PFSK-1 (cell line): Measurements from ENCODE around the gene SAE1.

Experiments
- FOXP2 ChIP-seq: optimal IDR thresholded peaks from 2 replicates; pipeline ENCODE3; 2011; ENCODE audit warnings: borderline replicate concordance, control low read depth, inconsistent platforms; ENCODE audit not compliant: insufficient read depth; ENCODE audit errors: extremely low read length, extremely low read depth
- POLR2AphosphoS5 ChIP-seq: IDR thresholded peaks from 2 replicates; pipeline ENCODE4 v1.6.1; 2012; ENCODE audit warnings: low read depth, mild to moderate bottlenecking, control low read depth, low read length, moderate library complexity
- REST ChIP-seq, 2 experiments: IDR thresholded peaks; 2 replicates each; pipeline versions ENCODE4 v1.6.1 to v1.8.0; 2011 to 2012; ENCODE audit warnings: low read depth in 2 of 2, low read length in 2 of 2, control low read depth in 1 of 2, inconsistent platforms in 1 of 2, mild to moderate bottlenecking in 1 of 2, moderate library complexity in 1 of 2; ENCODE audit not compliant: insufficient read depth in 1 of 2
- SIN3A ChIP-seq: IDR thresholded peaks from 2 replicates; pipeline ENCODE4 v1.6.1; 2012; ENCODE audit warnings: mild to moderate bottlenecking, low read length, moderate library complexity, borderline replicate concordance; ENCODE audit not compliant: insufficient read depth
- TAF1 ChIP-seq: IDR thresholded peaks from 2 replicates; pipeline ENCODE4 v1.6.1; 2012; ENCODE audit warnings: low read length, control low read depth, borderline replicate concordance; ENCODE audit not compliant: insufficient read depth

The SAE1 gene

GRCh38 chr19:47153266-47153665, 22.6 kb downstream of the SAE1 start:
- TF ChIP-seq SIN3A (no peak), POLR2AphosphoS5 (no peak), TAF1 (no peak), FOXP2 (no peak), REST (IDR thresholded peaks at IDR 0.05; ENCODE audit: insufficient read depth in 1 of 2, low read depth in 2 of 2, low read length in 2 of 2) (no peak)

DNA sequence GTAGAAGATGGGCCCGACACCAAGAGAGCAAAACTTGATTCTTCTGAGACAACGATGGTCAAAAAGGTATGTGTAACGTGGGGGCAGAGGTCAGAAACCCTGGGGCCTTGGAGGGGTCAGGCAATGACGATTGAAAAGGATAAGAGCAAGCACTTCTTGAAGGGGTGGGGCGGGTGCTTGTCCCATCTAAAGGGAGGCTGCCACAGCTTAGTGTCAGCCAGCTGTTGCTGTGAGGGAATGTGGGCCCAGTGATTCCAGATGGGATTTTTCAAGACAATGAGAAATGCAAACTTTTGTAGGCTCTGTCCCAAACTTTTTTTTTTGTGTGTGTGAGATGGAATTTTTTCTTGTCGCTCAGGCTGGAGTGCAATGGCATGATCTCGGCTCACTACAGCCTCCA, 24.5 kb downstream of the SAE1 start:
- no peak for TF ChIP-seq TAF1
- no peak for TF ChIP-seq POLR2AphosphoS5
- no peak for TF ChIP-seq FOXP2
- no peak for TF ChIP-seq REST (IDR thresholded peaks at IDR 0.05; ENCODE audit: insufficient read depth in 1 of 2, low read depth in 2 of 2, low read length in 2 of 2)
- no peak for TF ChIP-seq SIN3A

DNA sequence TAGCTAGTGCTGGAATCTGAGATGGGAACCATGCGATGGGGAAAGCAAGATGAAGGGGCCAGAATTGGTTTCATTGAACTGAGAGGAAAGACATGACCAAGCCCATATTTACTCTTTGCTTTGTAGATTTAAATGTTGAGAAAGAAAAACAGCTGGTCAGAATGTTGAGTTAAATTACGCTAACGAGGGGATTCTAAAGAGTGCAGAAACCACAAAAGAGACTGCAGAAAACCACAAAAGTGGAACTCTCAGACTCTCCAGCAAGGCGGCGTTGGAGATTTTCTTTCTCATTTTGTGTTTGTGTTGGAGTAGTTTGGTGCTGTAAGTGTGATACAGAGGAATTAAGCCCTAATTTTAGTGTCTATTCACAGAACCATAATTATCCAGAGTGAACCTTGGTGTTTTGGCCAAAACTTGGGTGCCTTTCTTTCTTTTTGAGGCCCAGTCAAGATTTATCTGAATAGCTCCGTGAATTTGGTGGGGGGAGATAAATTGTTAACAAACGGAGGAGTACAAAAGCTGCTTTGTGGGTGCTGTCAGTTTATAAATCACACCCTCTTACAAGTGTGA, 26.3 kb downstream of the SAE1 start:
- no peak for TF ChIP-seq TAF1
- no peak for TF ChIP-seq SIN3A
- TF ChIP-seq FOXP2 = no peak
- TF ChIP-seq REST (IDR thresholded peaks at IDR 0.05; ENCODE audit: insufficient read depth in 1 of 2, low read depth in 2 of 2, low read length in 2 of 2) = no peak
- no peak for TF ChIP-seq POLR2AphosphoS5

DNA sequence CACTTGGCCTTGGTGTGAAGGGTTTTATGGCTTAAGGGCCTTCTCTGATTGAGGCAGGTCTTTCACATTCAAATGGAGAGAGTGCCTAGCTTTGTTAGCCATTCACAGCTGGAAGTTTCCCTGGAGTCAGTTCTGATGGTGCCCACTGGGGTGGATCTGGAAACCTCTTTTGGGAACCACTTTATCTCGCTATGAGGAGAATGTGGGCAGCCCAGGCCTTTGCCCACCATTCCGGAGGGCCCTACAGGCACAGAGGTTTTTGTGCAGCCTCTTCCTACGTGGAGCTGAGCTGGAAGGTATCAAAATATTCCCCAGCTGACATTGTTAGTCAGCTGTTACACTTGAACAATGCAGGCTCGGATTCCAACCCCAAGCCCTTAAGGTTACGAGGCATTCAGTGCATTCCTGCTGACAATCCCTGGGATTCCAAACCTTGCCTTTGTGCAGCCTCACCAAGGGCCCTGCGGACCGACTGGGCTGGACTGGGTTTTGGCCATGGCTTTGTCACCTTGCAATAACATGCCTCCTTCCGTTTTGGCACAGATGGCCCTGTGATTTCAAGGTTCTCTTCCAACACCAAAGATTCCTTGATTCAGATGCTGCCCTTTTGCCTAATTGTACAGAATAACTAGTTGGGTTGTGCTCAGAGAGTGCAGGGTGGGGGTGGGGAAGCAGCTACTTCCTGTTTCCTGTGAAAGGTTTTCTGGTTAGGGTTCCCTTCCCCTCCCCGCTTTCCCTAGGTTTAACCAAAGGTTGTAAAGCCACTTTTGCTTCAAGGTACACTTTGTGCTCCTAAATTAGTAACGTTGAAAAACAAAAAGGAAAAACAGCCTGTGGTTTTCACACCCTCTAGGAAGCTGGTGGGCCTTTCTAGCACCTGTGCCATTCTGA, 27.0 kb downstream of the SAE1 start:
- TF ChIP-seq SIN3A (no peak), REST (IDR thresholded peaks at IDR 0.05; ENCODE audit: insufficient read depth in 1 of 2, low read depth in 2 of 2, low read length in 2 of 2) (no peak), FOXP2 (no peak), POLR2AphosphoS5 (no peak), TAF1 (no peak)
